HFFc6 (cell line): ENCODE data around the gene KHDRBS2. TPM values are rescaled to one million over a fixed set of nuclear protein-coding genes. Genes with fewer than 3 reads are reported as not detected.

Experiments
- DNase-seq: peaks from one replicate; pipeline ENCODE4 v3.0.0-alpha.2; 2018
- H3K27ac Mint-ChIP-seq: 2 replicates; pipeline ENCODE4 v1.8.0; 2020; ENCODE audit warnings: mild to moderate bottlenecking, mixed read lengths
- H3K27me3 Mint-ChIP-seq: 2 replicates; pipeline ENCODE4 v1.8.0; 2021; ENCODE audit warnings: mild to moderate bottlenecking, moderate library complexity, mixed read lengths; ENCODE audit not compliant: insufficient read depth
- H3K36me3 Mint-ChIP-seq: 2 replicates; pipeline ENCODE4 v1.8.0; 2021; ENCODE audit warnings: low read depth, mixed read lengths
- H3K4me1 Mint-ChIP-seq: 2 replicates; pipeline ENCODE4 v1.8.0; 2020; ENCODE audit warnings: low read depth, mixed read lengths
- H3K4me3 Mint-ChIP-seq: 2 replicates; pipeline ENCODE4 v1.8.0; 2020; ENCODE audit warnings: mild to moderate bottlenecking, moderate library complexity, mixed read lengths
- H3K9me3 Mint-ChIP-seq: 2 replicates; pipeline ENCODE4 v1.8.0; 2020; ENCODE audit warnings: mild to moderate bottlenecking, mixed read lengths
- CTCF ChIP-seq: fragments of 200-600 bp; sonication (generic); IDR thresholded peaks from 2 replicates; pipeline ENCODE4 v1.5.0; 2021; ENCODE audit warnings: antibody characterized with exemption, mild to moderate bottlenecking
- total RNA-seq, 6 experiments: library from RNA; stranded (reverse); fragmentation: NEBNext Ultra II Directional; extraction: Animal tissue kit (Norgen Biotek cat#: 25700); gene quantifications; 2 replicates in 1 of 6; 3 replicates in 5 of 6; pipeline ENCODE4 v1.2.3, GENCODE V29; 2021

Gene KHDRBS2
- total RNA-seq, 6 experiments from 2014 or later: not detected

GRCh38 chr6:61977947-61978346 lies 308.1 kb downstream of the KHDRBS2 start:
- Mint-ChIP-seq H3K4me1 (no peaks in the 10 kb centered on the region), H3K27me3 (no peaks in the 10 kb centered on the region), H3K4me3 (no peak overlapping the region), H3K9me3 (peaks cover 14% of the 10 kb centered on the region), H3K36me3 (no peaks in the 10 kb centered on the region; the same call in 1 of the 2 replicates), H3K27ac (no peak overlapping the region)
- no peak for TF ChIP-seq CTCF
- no peak for DNase-seq

- no peaks in the 10 kb centered on the region for H3K4me1 Mint-ChIP-seq
- H3K9me3 Mint-ChIP-seq: peaks cover 14% of the 10 kb centered on the region
- no peaks in the 10 kb centered on the region; the same call in 1 of the 2 replicates for H3K36me3 Mint-ChIP-seq
- H3K27ac Mint-ChIP-seq: no peak overlapping the region
- no peak for DNase-seq
- no peaks in the 10 kb centered on the region for H3K27me3 Mint-ChIP-seq
- no peak for TF ChIP-seq CTCF
- no peak overlapping the region for H3K4me3 Mint-ChIP-seq
These were observed 308.9 kb downstream of the KHDRBS2 start for GRCh38 chr6:61977099-61977498.

GRCh38 chr6:61959196-61959595 lies 326.8 kb downstream of the KHDRBS2 start:
- no peak overlapping the region for H3K4me3 Mint-ChIP-seq
- peaks cover 53% of the 10 kb centered on the region for H3K9me3 Mint-ChIP-seq
- no peaks in the 10 kb centered on the region for H3K36me3 Mint-ChIP-seq
- no peak for DNase-seq
- H3K4me1 Mint-ChIP-seq: no peaks in the 10 kb centered on the region
- no peaks in the 10 kb centered on the region for H3K27me3 Mint-ChIP-seq
- no peak for TF ChIP-seq CTCF
- no peak overlapping the region for H3K27ac Mint-ChIP-seq

GRCh38 chr6:61953851-61954250 lies 332.2 kb downstream of the KHDRBS2 start:
- no peaks in the 10 kb centered on the region for H3K36me3 Mint-ChIP-seq
- no peak for TF ChIP-seq CTCF
- H3K4me3 Mint-ChIP-seq: no peak overlapping the region
- peaks cover 47% of the 10 kb centered on the region for H3K9me3 Mint-ChIP-seq
- no peaks in the 10 kb centered on the region for H3K27me3 Mint-ChIP-seq
- no peak for DNase-seq
- H3K27ac Mint-ChIP-seq: no peak overlapping the region
- H3K4me1 Mint-ChIP-seq: no peaks in the 10 kb centered on the region

- H3K27ac Mint-ChIP-seq: no peak overlapping the region
- peaks cover 33% of the 10 kb centered on the region for H3K9me3 Mint-ChIP-seq
- no peak overlapping the region for H3K4me3 Mint-ChIP-seq
- no peak for TF ChIP-seq CTCF
- H3K36me3 Mint-ChIP-seq: no peaks in the 10 kb centered on the region
- no peak for DNase-seq
- no peaks in the 10 kb centered on the region for H3K27me3 Mint-ChIP-seq
- H3K4me1 Mint-ChIP-seq: no peaks in the 10 kb centered on the region
These were observed 334.4 kb downstream of the KHDRBS2 start for GRCh38 chr6:61951586-61951985.

GRCh38 chr6:61950811-61951210 lies 335.2 kb downstream of the KHDRBS2 start:
- TF ChIP-seq CTCF: no peak

More at GRCh38 chr6:61950811-61951210, 335.2 kb downstream of the KHDRBS2 start:
- Mint-ChIP-seq H3K4me1 (no peaks in the 10 kb centered on the region), H3K9me3 (peaks cover 32% of the 10 kb centered on the region), H3K4me3 (no peak overlapping the region), H3K27ac (no peak overlapping the region), H3K27me3 (no peaks in the 10 kb centered on the region), H3K36me3 (no peaks in the 10 kb centered on the region)
- DNase-seq: no peak
